AG10803 (cell line): ENCODE data around the gene OPTC.

Experiments used
- DNase-seq: peaks from one replicate; pipeline ENCODE4 v3.0.0; 2010; ENCODE audit warnings: low read depth
- H3K4me3 ChIP-seq: 2 replicates; pipeline ENCODE4 v1.5.1; 2011; ENCODE audit warnings: mild to moderate bottlenecking, low read length, control low read depth
- CTCF ChIP-seq: conservative IDR thresholded peaks from 2 replicates; pipeline ENCODE4 v1.5.1; 2011; ENCODE audit warnings: mild to moderate bottlenecking, low read length, control low read depth, inconsistent platforms

The OPTC gene

GRCh38 chr1:203473281-203473680 lies 20.7 kb upstream of the OPTC start:
- DNase-seq = no peak
- no peak for TF ChIP-seq CTCF
- no peak overlapping the region for H3K4me3 ChIP-seq

GRCh38 chr1:203473781-203474305 lies 20.1 kb upstream of the OPTC start:
- no peak overlapping the region for H3K4me3 ChIP-seq
- DNase-seq = no peak
- no peak for TF ChIP-seq CTCF

- DNase-seq = peak; percentile 72
- peak; percentile 34 for TF ChIP-seq CTCF
- H3K4me3 ChIP-seq = peak within 1 kb of the TSS; percentile 50
Observed at GRCh38 chr1:203475012-203475981, 18.7 kb upstream of the OPTC start, which contains the start of gene PRELP. Gene PRELP (plus strand): TSS chr1:203475806. CDS start chr1:203483185, 7,379 bp downstream.

- peak overlapping the region; percentile 50 for H3K4me3 ChIP-seq
- TF ChIP-seq CTCF = no peak
- no peak for DNase-seq
Observed at GRCh38 chr1:203476216-203476814, 17.6 kb upstream of the OPTC start.

- no peak overlapping the region for H3K4me3 ChIP-seq
- TF ChIP-seq CTCF = no peak
- DNase-seq = no peak
Observed at GRCh38 chr1:203477748-203478147, 16.2 kb upstream of the OPTC start.

- no peak for TF ChIP-seq CTCF
- H3K4me3 ChIP-seq = no peak overlapping the region
- DNase-seq = no peak
Observed at GRCh38 chr1:203478231-203478630, 15.7 kb upstream of the OPTC start.
